Measurements from ENCODE around the gene ZFP91.

ZFP91 gene

GRCh38 chr11:58629857-58630256 is 51.0 kb downstream of the ZFP91 start:
- DNase-seq (ENCODE audit: low read depth): no peak

- no peak for DNase-seq (ENCODE audit: low read depth)
Measured at GRCh38 chr11:58631378-58631777, 52.5 kb downstream of the ZFP91 start.

GRCh38 chr11:58632510-58632909 is 53.6 kb downstream of the ZFP91 start:
- DNase-seq (ENCODE audit: low read depth): no peak

- DNase-seq (ENCODE audit: low read depth): no peak
Measured at GRCh38 chr11:58636587-58636986, 57.7 kb downstream of the ZFP91 start.

- DNase-seq (ENCODE audit: low read depth): no peak
Measured at GRCh38 chr11:58637371-58637770, 58.5 kb downstream of the ZFP91 start.

GRCh38 chr11:58639103-58639502 is 60.2 kb downstream of the ZFP91 start:
- no peak for DNase-seq (ENCODE audit: low read depth)

- DNase-seq (ENCODE audit: low read depth): no peak
Measured at GRCh38 chr11:58639669-58640068, 60.8 kb downstream of the ZFP91 start.

- DNase-seq (ENCODE audit: low read depth): no peak
Measured at GRCh38 chr11:58640386-58641023, 61.6 kb downstream of the ZFP91 start.

GRCh38 chr11:58641341-58641740 is 62.5 kb downstream of the ZFP91 start:
- DNase-seq (ENCODE audit: low read depth): no peak

GRCh38 chr11:58641803-58642581 is 63.1 kb downstream of the ZFP91 start:
- no peak for DNase-seq (ENCODE audit: low read depth)

GRCh38 chr11:58645854-58646253 is 67.0 kb downstream of the ZFP91 start:
- DNase-seq (ENCODE audit: low read depth): no peak

- DNase-seq (ENCODE audit: low read depth): no peak
Measured at GRCh38 chr11:58647141-58647699, 68.4 kb downstream of the ZFP91 start.

- no peak for DNase-seq (ENCODE audit: low read depth)
Measured at GRCh38 chr11:58647866-58648265, 69.0 kb downstream of the ZFP91 start.

GRCh38 chr11:58649623-58650022 is 70.8 kb downstream of the ZFP91 start:
- no peak for DNase-seq (ENCODE audit: low read depth)

GRCh38 chr11:58650496-58650895 is 71.6 kb downstream of the ZFP91 start:
- no peak for DNase-seq (ENCODE audit: low read depth)

- DNase-seq (ENCODE audit: low read depth): no peak
Measured at GRCh38 chr11:58652726-58653280, 73.9 kb downstream of the ZFP91 start.

- peak; percentile 61 for DNase-seq (ENCODE audit: low read depth)
Measured at GRCh38 chr11:58654079-58654907, 75.4 kb downstream of the ZFP91 start.

- DNase-seq (ENCODE audit: low read depth): no peak
Measured at GRCh38 chr11:58654908-58655296, 76.0 kb downstream of the ZFP91 start.

GRCh38 chr11:58656348-58656747 is 77.5 kb downstream of the ZFP91 start:
- no peak for DNase-seq (ENCODE audit: low read depth)

GRCh38 chr11:58658623-58659022 is 79.8 kb downstream of the ZFP91 start:
- DNase-seq (ENCODE audit: low read depth): no peak

GRCh38 chr11:58659404-58659803 is 80.5 kb downstream of the ZFP91 start:
- DNase-seq (ENCODE audit: low read depth): no peak

GRCh38 chr11:58659910-58660570 is 81.2 kb downstream of the ZFP91 start:
- no peak for DNase-seq (ENCODE audit: low read depth)
